Lung (tissue), 12 donors: ENCODE data around the gene MBTD1. TPM values are rescaled to one million over a fixed set of nuclear protein-coding genes. Genes with fewer than 3 reads are reported as not detected.
"Not testable (repeated sequence)": the region's sequence is repeated elsewhere in the genome, so short reads cannot be mapped to it uniquely, and the experiment has no call there.

Experiments
- ATAC-seq: fragments of 200-7000 bp; cut with Tn5 transposase; one replicate; pipeline ENCODE4 v1.9.1; 2020; ENCODE audit warnings: moderate number of reproducible peaks; ENCODE audit not compliant: insufficient read depth, low FRiP score
- DNase-seq, 3 donors: peaks; one replicate each; pipeline ENCODE4 v3.0.0-alpha.2; 2013 to 2017
- H3K27ac ChIP-seq, 2 donors: one replicate each; pipeline ENCODE4 v1.5.1; 2013; ENCODE audit warnings: mild to moderate bottlenecking in 2 of 2, moderate library complexity in 2 of 2, control low read depth in 1 of 2, inconsistent platforms in 1 of 2, low read depth in 1 of 2, low read length in 1 of 2
- H3K27me3 ChIP-seq, 3 donors: one replicate each; pipeline ENCODE4 v1.5.1; 2013; ENCODE audit warnings: low read length in 2 of 3; ENCODE audit not compliant: control insufficient read depth in 3 of 3, insufficient read depth in 3 of 3
- H3K36me3 ChIP-seq, 4 donors: one replicate each; pipeline ENCODE4 v1.5.1; 2013; ENCODE audit warnings: low read length in 4 of 4, mild to moderate bottlenecking in 1 of 4, moderate library complexity in 1 of 4; ENCODE audit not compliant: control insufficient read depth in 4 of 4, insufficient read depth in 4 of 4
- H3K4me1 ChIP-seq, 5 donors: one replicate each; pipeline ENCODE4 v1.5.1; 2013; ENCODE audit warnings: low read length in 5 of 5, mild to moderate bottlenecking in 2 of 5, moderate library complexity in 1 of 5; ENCODE audit not compliant: control insufficient read depth in 5 of 5, insufficient read depth in 5 of 5
- H3K4me3 ChIP-seq: one replicate; pipeline ENCODE4 v1.5.1; 2013; ENCODE audit warnings: mild to moderate bottlenecking, control low read depth, moderate library complexity
- H3K9ac ChIP-seq, 2 donors: one replicate each; pipeline ENCODE4 v1.5.1; 2013; ENCODE audit warnings: low read length in 2 of 2, control low read depth in 1 of 2; ENCODE audit not compliant: insufficient read depth in 1 of 2
- H3K9me3 ChIP-seq, 4 donors: one replicate each; pipeline ENCODE4 v1.5.1; 2013; ENCODE audit warnings: low read length in 3 of 4, mild to moderate bottlenecking in 1 of 4, moderate library complexity in 1 of 4; ENCODE audit not compliant: control insufficient read depth in 4 of 4, insufficient read depth in 3 of 4
- WGBS, 2 donors: extraction: QIAGEN DNeasy Blood & Tissue Kit; methylation state at CpG; one replicate each; pipeline ENCODE4 v1.1.7; 2013; 5-methylcytosine and 5-hydroxymethylcytosine counted together
- polyA plus RNA-seq, 2 donors: library from polyadenylated mRNA; stranded (reverse); fragments of 200-250 nt; gene quantifications; one replicate each; pipeline ENCODE4 v1.2.1, GENCODE V29; 2013
- total RNA-seq, 2 donors: library from RNA; depleted of rRNA in 1 of 2; stranded (reverse); fragments of >200 nt in 1 of 2; gene quantifications; one replicate each; pipeline ENCODE4 v1.2.1, GENCODE V29; 2014 to 2021
- TF ChIP-seq, protein P1 (sequence below): IDR thresholded peaks from 2 replicates; pipeline ENCODE4 v1.5.1; 2012; ENCODE audit warnings: mild to moderate bottlenecking; ENCODE audit errors: control extremely low read depth, extremely low read depth
- donor health status: control.
- donor health status: control.
- donor health status: Bipolar disorder and iron deficiency.
- donor health status: healthy.
- donor health status: DM: yes; HTN: yes; CAD: no.

MBTD1 gene
- total and polyA plus RNA-seq, 4 donors = 4.3 to 79.2 (median 9.1) TPM

DNA sequence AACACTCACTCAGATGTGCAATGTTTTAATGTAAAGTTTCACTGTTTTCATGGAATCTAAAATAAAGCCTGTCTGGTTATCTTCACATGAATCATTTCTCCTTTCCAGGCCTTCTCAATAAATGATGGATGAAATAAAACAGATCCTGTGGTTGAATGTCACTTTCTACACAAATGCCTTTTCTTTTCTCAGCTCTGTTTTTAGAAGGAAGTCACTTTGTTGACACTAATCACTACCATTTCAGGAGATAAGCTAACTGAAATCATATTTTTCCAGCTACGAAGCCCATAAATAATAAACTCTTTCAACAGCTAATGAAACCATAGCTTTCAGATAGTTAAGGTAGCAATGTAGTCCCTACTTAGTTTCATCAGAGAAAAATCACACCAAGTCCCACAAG, 75.7 kb downstream of the MBTD1 start:
- Histone ChIP-seq H3K4me3 (no peak overlapping the region), H3K4me1 (peaks cover 0 to 5% (median 0%) of the 10 kb centered on the region in 5 donors), H3K9me3 (no peaks in the 10 kb centered on the region), H3K27me3 (no peaks in the 10 kb centered on the region), H3K36me3 (peaks cover 4 to 38% (median 19%) of the 10 kb centered on the region in 4 donors), H3K27ac (no peak overlapping the region), H3K9ac (no peak overlapping the region)
- DNase-seq (no peak), ATAC-seq (no peak)
- TF ChIP-seq, protein P1, sequence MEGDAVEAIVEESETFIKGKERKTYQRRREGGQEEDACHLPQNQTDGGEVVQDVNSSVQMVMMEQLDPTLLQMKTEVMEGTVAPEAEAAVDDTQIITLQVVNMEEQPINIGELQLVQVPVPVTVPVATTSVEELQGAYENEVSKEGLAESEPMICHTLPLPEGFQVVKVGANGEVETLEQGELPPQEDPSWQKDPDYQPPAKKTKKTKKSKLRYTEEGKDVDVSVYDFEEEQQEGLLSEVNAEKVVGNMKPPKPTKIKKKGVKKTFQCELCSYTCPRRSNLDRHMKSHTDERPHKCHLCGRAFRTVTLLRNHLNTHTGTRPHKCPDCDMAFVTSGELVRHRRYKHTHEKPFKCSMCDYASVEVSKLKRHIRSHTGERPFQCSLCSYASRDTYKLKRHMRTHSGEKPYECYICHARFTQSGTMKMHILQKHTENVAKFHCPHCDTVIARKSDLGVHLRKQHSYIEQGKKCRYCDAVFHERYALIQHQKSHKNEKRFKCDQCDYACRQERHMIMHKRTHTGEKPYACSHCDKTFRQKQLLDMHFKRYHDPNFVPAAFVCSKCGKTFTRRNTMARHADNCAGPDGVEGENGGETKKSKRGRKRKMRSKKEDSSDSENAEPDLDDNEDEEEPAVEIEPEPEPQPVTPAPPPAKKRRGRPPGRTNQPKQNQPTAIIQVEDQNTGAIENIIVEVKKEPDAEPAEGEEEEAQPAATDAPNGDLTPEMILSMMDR = no peak
- WGBS, 2 donors = 86 to 89% methylated on average over 1 of the region's 1 CpG

DNA sequence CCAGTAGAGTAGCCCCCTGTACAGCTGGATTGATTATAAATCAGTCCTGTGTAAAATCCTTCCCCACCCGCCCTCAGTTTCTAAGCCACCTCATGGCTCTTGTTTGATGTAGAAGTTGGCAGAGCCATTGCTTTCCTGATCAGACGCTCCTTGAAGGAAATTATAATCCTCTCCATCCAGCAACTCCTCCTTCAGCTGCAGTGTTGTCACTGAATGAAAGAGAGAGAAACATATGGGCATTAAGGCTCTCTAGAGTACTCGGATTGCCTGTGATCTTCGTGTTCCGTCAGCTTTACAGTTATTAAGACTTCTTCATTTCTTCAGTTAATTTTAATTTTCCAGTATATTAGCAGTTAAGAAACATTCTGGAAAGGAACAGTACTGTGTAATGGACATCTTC, 79.4 kb downstream of the MBTD1 start:
- Histone ChIP-seq H3K9ac (no peak overlapping the region), H3K9me3 (no peaks in the 10 kb centered on the region), H3K4me3 (no peak overlapping the region), H3K27me3 (no peaks in the 10 kb centered on the region), H3K4me1 (no peaks in the 10 kb centered on the region), H3K27ac (no peak overlapping the region), H3K36me3 (peaks cover 4 to 38% (median 19%) of the 10 kb centered on the region in 4 donors)
- no peak for ATAC-seq
- 86 to 93% methylated on average over 5 of the region's 5 CpGs for WGBS, 2 donors
- DNase-seq = no peak
- TF ChIP-seq, protein P1 = no peak

DNA sequence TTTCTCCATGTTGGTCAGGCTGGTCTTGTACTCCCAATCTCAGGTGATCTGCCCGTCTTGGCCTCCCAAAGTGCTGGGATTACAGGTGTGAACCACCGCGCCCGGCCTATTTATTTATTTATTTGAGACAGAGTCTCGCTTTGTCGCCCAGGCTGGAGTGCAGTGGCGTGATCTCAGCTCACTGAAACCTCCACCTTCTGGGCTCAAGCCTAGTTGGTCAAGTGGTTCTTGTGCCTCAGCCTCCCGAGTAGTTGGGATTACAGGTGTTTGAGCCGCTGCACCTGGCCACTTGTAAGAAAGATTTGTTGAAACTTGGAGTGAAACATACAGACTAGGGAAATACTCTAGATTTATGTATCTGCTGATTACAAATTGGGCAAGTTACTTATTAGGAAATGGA, 87.8 kb downstream of the MBTD1 start:
- not testable (repeated sequence) for H3K27me3 ChIP-seq, H3K4me3 ChIP-seq, H3K9ac ChIP-seq, H3K9me3 ChIP-seq, H3K27ac ChIP-seq, DNase-seq, H3K4me1 ChIP-seq, ATAC-seq
- H3K36me3 ChIP-seq = peaks cover 8 to 27% (median 15%) of the 10 kb centered on the region in 4 donors
- 88 to 92% methylated on average over 9 of the region's 9 CpGs for WGBS, 2 donors

DNA sequence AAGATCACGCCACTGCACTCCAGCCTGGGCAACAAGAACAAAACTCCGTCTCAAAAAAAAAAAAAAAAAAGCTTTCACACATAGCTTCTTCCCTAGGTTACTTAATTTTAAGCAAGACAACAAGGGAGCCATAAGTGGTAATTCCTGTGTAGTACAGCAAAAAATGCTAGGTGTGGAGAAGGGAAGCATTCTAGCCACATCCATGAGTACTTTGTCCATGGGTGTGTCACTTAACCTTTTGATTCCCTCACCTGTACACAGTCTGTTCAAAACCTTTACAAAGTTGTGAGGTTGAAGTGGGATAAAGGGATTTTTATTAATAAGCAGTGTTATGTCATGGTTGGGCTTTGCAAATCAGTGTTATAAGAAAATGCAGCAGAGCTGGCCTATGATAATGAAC, 89.1 kb downstream of the MBTD1 start:
- H3K9ac ChIP-seq = no peak overlapping the region
- peaks cover 0 to 10% (median 2%) of the 10 kb centered on the region in 5 donors for H3K4me1 ChIP-seq
- TF ChIP-seq, protein P1 = no peak
- H3K36me3 ChIP-seq = peaks cover 8 to 27% (median 15%) of the 10 kb centered on the region in 4 donors
- no peak for ATAC-seq
- no peak for DNase-seq
- H3K9me3 ChIP-seq = no peaks in the 10 kb centered on the region
- no peak overlapping the region for H3K27ac ChIP-seq
- H3K27me3 ChIP-seq = no peaks in the 10 kb centered on the region
- 89 to 97% methylated on average over 2 of the region's 2 CpGs for WGBS, 2 donors
- H3K4me3 ChIP-seq = no peak overlapping the region
